Measurements from ENCODE around the gene CCDC88B.

GRCh38 chr11:64314805-64315561 lies 25.0 kb upstream of the CCDC88B start:
- no peak for TF ChIP-seq CTCF (IDR thresholded peaks at IDR 0.05; ENCODE audit: poor library complexity)
- no peak for TF ChIP-seq EZH2 (IDR thresholded peaks at IDR 0.05; ENCODE audit: borderline replicate concordance)
